ENCODE results near the gene APLP1.
"Not testable (repeated sequence)": the region's sequence is repeated elsewhere in the genome, so short reads cannot be mapped to it uniquely, and the experiment has no call there.

Gene APLP1

DNA sequence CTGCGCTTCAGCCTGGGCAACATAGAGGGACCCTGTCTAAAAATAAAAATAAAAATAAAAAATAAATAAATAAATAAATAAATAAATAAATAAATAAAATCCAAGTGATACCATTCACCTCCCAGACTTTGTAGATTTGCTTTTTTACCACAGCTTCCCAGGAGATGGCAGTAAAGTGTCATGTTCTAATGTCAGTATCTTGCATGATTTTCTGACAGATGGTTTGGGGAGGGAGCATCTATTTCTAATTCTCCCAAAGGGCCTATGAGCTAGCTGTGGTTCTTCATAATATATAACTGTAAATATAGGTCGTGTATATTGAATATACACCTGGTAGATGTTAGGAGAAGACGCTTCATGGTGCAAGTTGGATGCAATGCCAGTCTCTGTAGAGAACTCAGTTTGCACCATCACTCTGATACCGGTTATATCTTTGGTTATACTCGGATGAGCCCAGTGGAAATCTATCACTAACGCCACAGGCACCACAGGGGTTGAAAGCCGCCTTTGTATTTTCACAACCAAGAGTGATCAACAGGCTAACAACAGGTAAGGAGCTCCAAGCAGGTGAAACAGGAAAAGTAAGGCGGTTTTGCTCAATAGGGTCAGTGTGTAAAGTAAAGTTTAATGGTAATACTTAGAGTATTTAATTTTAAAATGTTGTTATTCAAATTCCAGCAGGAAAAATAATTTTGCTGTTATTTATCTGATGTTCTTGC, 13.9 kb downstream of the APLP1 start:
- peak; percentile 40 for DNase-seq (ENCODE audit: low spot score)

DNA sequence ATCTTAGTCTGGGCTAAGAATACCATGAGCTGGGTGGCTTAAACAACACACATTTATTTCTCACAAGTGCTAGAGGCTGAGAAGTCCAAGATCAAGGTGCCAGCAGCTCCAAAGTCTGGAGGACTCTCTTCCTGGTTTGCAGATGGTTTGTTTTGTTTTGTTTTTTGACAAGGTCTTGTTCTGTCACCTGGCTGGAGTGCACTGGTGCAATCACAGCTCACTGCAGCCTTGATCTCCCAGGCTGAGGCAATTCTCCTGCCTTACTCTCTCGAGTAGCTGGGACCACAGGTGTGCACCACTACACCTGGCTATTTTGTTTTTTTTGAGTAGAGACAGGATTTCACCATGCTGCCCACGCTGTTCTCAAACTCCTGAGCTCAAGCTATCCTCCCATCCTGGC, 15.5 kb downstream of the APLP1 start:
- DNase-seq (ENCODE audit: low spot score) = no peak

DNA sequence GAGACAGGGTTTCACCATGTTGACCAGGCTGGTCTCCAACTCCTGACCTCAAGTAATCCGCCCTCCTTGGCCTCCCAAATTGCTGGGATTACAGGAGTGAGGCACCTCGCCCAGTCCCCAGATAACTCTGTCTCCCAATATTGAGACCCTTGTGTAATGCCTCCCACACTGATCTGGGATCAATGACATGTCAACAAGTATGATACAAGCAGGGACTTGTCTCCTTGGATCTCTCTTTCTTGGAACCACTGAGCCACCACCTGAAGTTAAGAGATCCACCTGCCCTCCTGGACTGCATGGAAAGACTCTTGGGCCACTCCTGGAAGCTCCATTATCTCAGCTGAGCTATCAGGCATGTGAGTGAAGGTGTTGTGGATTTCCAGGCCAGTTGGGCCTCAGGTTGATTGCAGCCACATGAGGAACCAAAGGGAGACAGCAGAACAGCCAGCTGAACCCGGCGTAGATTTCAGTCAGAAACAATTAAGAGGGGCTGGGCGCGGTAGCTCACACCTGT, 16.9 kb downstream of the APLP1 start:
- DNase-seq (ENCODE audit: low spot score) = no peak

DNA sequence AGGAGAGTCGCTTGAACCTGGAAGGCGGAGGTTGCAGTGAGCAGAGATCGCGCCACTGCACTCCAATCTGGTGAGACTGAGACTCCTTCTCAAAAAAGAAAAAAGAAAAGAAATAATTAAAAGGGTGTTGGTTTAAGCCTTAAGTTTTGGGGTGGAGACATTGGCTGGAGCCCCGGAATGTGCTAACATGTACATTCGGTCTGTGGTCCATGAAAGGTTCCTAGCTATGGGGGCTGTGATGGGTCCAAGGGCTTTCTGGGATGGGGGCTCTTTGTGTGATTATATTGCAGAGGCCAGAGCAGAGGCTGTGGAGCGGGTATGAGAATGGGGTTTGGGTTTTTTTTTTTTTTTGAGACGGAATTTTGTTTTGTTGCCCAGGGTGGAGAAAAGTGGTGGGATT, 17.5 kb downstream of the APLP1 start:
- no peak for DNase-seq (ENCODE audit: low spot score)

DNA sequence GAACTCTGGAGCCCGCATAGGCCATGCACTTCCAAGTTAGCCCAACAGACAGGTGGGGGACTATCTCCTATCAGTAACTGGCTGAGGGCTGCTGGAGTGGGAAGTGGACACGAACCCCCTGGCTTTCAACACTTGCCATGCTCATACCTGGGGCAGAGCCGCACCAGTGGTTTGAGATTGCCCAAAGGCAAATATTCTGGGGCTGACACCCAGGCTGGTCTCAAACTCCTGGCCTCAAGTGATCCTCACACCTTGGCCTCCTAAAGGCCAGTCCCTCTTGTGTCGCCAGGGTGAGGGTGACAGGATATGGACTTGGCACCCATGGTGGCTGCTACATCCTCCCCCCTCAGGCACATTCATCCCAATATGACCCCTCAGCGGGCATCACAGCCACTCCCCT, 18.8 kb downstream of the APLP1 start:
- no peak for DNase-seq (ENCODE audit: low spot score)

DNA sequence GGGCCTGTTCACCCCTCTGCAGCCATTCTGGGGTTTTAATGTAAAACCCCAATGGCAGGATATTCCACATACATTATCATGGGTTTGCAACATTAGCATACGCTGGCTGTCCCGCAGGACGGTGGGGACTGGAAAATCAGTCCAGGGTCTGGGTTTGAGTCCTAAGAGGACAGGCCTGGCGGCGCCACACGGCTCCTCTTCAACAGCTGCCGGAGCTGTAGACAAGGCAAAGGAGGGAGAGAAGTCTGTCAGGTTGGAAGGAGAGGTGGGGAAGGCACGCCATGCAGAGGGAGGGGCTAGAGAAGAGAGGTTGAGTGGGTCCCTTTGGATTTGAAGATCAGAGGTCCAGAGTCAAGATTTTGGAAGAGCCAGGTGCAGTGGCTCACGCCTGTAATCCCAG, 20.0 kb downstream of the APLP1 start:
- DNase-seq (ENCODE audit: low spot score) = no peak

DNA sequence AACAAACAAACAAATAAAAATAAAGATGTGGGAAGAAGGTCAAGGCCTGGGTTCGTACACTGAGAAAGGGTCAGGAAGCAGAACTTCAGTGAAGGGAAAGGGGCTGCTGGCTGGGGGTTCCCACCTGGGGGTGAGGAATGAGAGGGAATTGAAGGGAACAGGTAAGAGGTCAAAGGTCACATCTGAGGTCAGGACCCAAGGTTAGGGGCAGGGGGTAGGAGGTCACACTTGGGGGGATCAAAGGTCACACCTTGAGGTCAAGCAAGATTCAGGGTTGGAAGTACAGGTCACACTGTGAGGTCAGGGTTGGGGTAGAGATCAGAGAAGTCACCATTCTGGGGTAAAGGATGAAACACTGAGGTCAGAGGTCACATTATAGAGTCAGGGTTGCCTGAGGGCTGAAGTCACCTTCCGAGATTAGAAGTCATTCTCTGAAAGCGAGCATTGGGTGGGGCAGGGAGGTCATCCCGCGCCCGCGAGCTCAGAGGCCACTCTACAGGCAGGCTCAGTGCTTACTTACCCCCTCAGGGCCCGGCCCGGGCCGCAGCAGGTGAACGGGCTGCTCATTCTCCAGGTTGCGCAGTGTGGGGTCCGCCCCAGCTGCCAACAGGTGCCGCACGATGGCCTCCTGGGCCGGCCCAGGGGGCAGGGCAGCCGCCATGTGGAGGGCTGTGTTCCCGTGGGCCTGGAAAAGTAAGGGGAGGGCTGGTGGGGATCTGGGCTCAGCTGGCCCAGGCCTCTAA, 21.2 kb downstream of the APLP1 start:
- no peak for DNase-seq (ENCODE audit: low spot score)

DNA sequence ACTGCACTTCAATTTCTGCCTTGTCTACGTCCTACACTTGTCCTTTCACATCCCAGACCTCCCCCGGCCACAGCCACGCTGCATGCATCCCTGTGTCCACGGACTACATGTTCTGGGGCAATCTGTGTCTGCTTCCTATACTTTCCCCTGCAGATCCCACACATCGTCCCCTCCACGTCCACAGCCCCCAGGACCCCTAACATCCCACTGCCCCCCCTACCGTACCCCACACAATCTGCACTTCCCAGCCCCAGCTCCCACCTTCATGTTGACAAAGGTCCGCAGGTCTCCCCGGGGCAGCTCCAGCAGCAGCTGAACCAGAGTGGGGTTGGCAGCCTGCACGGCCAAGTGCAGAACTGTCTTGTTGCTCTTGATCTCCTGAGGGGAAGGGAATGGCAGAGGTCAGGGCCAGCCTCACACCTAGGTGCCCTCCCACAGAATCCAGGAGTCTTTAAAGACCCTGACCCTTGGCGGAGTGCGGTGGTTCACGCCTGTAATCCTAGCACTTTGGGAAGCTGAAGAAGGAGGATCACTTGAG, 21.8 kb downstream of the APLP1 start:
- no peak for DNase-seq (ENCODE audit: low spot score)

DNA sequence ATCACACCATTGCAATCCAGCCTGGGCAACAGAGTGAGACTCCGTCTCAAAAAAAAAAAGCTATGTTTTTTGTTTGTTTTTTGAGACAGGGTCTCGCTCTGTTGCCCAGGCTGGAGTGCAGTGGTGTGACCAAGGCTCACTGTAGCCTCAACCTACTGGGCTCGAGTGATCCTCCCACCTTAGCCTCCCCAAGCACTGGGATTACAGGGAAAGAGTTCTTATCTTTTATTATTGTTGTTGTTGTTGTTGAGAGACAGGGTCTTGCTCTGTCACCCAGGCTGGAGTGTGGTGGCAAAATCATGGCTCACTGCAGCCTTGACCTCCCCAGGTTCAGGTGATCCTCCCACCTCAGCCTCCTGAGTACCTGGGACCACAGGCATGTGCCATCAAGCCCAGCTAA, 23.4 kb downstream of the APLP1 start:
- not testable (repeated sequence) for DNase-seq (ENCODE audit: low spot score)

DNA sequence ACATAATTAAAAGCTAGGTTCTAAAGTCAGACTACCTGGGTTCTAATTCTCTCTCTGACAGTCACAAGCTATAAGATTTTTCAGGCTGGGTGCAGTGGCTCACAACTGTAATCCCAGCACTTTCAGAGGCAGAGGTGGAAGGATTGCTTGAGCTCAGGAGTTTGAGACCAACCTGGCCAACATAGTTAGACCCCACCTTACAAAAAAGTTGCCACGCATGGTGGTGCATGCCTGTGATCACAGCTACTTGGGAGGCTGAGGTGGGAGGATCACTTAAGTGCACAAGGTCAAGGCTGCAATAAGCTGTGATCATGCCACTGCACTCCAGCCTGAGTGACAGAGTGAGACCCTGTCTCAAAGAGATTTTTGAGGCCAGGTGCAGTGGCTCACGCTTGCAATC, 26.0 kb downstream of the APLP1 start:
- DNase-seq (ENCODE audit: low spot score) = no peak

DNA sequence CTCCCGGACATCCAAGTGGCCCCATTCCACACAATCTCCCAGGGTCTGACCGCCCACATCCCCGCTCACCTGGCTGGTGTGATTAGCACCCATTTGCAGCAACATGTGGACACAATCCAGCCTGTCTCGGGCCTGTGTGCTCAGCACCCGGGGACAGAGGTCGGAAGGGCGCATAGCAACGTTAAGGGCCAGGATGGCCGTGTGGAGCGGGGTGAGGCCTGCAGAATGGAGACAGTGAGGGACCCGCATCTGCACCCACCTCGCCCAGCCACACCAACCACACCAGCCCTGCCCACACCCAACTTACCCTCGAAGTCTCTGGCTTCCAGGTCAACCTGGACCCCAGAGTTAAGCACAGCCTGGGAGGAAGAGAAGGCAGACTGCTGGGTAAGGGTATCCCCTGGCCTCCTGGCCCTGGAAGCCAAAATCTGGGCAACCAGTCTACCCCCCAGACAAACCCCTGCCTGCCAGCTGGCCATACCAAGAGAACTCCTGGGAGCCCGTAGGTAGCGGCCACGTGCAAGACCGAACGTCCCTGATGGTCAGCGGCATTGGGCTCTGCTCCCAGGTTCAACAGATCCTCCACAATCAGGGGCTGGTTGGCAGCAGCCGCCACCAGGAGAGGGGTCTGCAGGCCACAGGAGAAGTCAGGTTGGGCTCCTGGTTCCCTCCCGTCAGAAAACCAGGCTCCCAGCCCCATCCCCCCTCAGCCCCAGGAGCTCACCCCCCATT, 27.7 kb downstream of the APLP1 start:
- DNase-seq (ENCODE audit: low spot score) = no peak

DNA sequence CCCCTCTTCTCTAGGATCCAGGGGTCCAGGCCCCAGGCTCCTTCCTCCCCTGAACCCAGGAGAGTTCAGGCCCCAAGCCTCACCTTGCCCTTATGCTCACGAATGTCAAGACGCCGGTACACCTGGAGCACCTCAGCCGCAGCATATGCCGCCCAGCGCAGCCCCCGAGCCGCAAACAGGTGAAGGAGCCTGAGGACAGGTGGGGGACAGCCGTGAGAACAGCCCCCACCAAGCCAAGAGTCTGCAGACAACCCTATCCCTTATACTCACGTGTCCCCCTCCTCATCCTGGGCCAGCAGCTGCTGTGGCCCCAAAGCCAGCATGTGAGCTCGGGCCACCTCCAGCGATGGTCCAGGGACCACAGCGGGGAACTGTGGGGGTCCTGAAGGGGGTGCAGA, 28.3 kb downstream of the APLP1 start:
- DNase-seq (ENCODE audit: low spot score) = no peak

DNA sequence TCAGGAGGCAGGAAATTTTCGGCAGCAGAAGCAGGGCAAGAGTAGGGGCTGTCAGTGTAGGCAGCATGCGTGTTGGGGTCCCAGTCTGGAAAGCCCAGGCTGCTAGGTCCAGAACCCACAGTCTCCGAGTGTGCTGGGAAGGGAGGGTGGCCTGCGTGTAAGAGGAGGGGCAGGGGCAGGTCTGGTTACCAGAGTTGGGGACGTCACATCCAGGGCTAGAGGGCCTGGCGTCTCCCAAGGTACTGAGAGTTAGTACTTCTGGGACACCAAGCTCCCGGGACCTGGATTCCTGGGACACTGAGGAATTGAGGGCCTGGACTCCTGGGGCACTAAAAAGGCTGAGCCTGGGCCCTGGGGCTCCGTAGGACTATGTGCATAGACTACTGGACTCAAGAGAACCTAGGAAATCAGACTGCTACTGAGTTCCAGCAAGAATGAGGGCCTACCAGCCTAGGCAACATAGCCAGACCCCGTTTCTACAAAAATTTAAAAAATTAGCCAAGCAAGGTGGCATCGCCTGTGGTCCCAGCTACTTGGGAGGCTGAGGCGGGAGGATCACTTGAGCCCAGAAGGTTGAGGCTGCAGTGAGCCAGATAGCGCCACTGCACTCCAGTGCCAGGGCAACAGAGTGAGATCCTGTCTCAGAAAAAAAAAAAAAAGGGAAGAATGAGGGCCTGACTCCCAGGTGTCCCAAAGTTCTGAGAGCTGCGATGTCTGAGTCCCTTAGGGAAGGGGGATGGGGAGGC, 29.5 kb downstream of the APLP1 start:
- DNase-seq (ENCODE audit: low spot score) = no peak

DNA sequence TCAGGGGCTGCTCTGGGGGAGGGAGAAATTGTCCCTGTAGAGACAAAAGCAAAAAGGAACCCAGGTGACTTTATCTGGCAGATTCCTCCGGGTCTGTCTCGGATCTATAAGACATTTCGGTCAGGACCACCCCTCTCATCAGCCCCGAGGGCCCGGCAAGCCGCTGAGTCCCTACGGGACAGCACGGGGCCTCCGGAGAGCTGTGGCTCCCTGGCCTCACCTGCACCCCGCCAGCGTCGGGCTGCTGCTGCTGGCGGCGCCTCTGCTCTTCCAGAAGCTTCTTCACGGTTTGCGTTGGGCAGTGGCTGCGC, 30.1 kb downstream of the APLP1 start:
- DNase-seq (ENCODE audit: low spot score) = no peak

DNA sequence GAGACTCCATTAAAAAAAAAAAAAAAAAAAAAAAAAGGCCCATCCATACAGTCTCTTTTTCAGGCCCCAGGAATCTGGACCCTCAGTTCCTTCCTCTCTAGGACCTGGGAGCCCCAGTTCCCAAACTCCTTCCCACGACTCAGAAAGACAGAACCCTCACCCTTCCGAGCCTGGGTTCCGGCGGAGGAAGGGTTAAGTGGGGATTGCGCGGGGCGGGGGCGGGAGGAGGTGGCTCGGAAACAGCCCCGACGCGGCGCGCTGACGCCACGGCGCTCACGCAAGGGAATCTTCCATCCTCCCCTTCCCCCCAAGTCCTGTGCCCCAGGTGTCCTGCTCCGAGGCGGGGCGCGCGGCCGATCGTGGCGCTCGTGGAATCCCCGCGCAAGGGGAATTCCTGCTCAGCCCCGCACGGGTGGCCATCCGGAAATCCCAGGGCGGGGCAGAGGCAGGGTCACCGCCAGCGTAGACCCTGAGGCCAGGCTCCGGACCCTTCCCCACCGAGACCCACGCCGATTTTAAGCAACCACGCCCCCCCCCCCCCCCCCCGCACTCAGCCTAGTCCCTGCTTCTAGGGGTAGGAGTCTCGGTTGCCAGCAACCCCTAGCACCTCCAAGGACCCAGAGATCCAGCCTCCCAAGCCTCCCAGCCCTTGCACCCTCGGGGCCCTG, 31.3 kb downstream of the APLP1 start:
- DNase-seq (ENCODE audit: low spot score) = peak; percentile 13

DNA sequence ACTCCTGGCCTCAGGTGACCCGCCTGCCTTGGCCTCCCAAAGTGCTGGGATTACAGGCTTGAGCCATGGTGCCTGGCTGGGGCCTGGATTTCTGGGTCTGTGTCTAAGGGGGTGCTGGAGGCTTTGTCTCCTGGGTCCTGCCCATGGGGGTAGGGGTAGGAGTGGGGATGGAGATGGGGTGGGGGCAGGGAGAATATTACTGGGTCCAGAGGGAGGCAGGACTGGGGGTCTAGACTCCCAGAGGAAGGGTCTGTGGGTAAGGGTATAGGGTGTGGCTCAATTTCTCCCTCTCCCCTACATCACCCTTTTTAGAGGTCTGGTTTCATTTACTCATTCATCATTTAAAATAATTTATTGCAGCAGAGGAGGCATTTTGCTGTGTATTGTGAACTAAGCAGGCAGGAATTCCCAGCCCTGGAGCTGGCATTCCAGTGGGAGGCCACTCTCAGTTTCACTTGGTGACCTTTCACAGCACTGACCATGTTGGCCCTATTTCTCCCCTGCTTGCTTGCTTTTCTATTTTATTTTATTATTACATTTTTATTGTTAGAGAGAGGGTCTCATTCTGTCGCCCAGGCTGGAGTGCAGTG, 32.8 kb downstream of the APLP1 start:
- DNase-seq (ENCODE audit: low spot score) = no peak

DNA sequence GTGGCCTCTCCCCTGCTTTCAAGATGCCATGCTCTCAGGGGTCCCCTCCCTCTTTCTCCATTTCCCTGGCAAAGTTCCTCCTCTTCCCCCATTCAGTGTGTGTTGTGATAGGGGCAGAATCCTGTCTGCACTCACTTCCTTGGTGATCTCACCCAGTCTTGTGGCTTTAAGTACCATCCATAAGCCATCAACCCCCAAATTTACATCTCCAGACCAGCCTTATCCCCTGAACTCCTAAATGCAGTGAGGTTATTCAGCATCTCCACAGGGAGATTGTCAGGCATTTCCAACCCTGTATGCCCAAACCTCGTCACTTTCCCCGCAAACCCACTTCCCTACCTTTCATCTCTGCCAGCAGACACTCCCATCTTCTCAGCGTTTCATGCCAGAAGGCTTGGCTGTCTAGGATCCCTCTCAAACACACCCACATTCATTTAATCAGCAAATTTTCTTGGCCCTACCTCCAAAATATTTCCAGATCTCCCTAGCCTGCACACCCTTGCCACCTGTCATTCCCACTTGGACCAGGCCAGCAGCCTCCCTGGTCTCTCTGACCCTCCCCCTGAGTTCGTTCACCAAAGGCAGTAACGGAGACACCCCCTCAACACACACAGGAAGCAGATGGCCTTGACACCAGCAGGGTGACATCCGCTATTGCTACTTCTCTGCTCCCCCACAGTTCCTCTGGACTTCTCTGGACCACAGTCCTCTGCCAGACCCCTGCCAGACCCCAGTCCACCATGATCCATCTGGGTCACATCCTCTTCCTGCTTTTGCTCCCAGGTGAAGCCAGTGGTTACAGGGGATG, 33.7 kb downstream of the APLP1 start, which contains the start of gene HCST:
Gene HCST (plus strand): TSS at position 676 of the 808 bp plus-strand sequence. CDS start 65 bp downstream, at position 741.
- no peak for DNase-seq (ENCODE audit: low spot score)

DNA sequence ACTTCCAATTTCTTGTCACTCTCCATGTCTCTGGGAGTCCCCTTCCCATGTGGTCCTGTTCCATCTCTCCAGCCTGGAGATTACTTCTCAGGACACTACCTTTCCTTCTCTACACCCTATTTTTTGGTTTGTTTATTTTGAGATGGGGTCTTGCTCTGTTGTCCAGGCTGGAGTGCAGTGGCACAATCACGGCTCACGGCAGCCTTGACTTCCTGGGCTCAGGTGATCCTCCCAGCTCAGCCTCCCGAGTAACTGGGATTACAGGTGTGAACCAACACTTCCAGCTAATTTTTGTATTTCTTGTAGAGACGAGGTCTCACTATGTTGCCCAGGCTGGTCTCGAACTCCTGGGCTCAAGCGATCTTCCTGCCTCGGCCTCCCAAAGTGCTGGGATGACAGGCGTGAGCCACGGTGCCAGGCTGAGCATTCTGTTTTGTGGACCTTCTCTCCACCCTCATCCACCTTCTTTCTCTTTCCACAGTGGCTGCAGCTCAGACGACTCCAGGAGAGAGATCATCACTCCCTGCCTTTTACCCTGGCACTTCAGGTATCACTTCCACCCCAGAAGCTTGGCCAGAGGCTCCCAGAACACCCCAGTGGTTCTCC, 34.6 kb downstream of the APLP1 start:
- DNase-seq (ENCODE audit: low spot score) = no peak

DNA sequence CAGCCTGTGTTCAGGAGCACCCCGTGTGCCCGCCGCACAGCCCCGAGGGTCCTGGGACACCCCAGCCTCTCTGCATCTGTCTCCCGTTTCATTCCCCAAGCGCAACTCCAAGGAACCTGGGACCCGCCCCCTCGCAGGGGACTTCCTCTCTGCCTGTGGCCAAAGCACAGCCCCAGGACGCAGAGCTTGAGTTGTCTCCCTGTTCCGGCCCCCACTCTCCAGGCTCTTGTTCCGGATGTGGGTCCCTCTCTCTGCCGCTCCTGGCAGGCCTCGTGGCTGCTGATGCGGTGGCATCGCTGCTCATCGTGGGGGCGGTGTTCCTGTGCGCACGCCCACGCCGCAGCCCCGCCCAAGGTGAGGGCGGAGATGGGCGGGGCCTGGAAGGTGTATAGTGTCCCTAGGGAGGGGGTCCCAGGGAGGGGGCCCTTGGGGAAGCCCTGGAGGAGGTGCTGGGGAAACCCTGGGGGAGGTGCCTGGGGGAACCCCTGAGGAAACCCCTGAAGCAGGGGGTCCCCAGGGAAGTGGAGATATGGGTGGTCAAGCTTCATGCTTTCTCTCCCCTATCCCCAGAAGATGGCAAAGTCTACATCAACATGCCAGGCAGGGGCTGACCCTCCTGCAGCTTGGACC, 35.3 kb downstream of the APLP1 start:
- DNase-seq (ENCODE audit: low spot score) = no peak

Measured in hematopoietic multipotent progenitor cell treated with erythropoietin and hydrocortisone succinate and interleukin-3 and kit ligand, for 17 days (in vitro differentiated cells).